HCT116 (cell line): Measurements from ENCODE around the gene RTL10. TPM values are rescaled to one million over a fixed set of nuclear protein-coding genes. Genes with fewer than 3 reads are reported as not detected.

Experiments used
- ATAC-seq: fragments of 200-7000 bp; cut with Tn5 transposase; 2 replicates; pipeline ENCODE4 v1.9.1; 2020; ENCODE audit warnings: mild to moderate bottlenecking, moderate library complexity
- BruUV-seq: library from RNA; stranded (reverse); fragments of 400-500 nt; replicated peaks from 2 replicates; lab custom pipeline; 2021; lab: Mats Ljungman, UMichigan
- CTCF ChIA-PET: fragments of 300-600 bp; sonication (Branson Sonifier 250); formaldehyde crosslinking; loops from one replicate; lab custom pipeline; 2021; ENCODE audit warnings: antibody characterized with exemption; lab: Charles Lee
- POLR2A ChIA-PET: fragments of 300-600, 350-600 bp; sonication (Branson Sonifier 250); formaldehyde crosslinking; loops from one replicate; lab custom pipeline; 2021; ENCODE audit warnings: antibody characterized with exemption; lab: Charles Lee
- RAD21 ChIA-PET, 2 experiments: fragments of 300-600 bp; sonication (Branson Sonifier 250); formaldehyde crosslinking; loops; one replicate each; lab custom pipeline; 2023; ENCODE audit warnings: low total read pairs in 2 of 2; ENCODE audit not compliant: uncharacterized antibody in 2 of 2, unreplicated experiment in 2 of 2, low non-redundant PET in 1 of 2; lab: Charles Lee
- DNase-seq: peaks from one replicate; pipeline ENCODE4 v3.0.0-alpha.2; 2010; ENCODE audit warnings: low read depth, low spot score
- H2AFZ ChIP-seq: fragments of 200-600 bp; shearing (Covaris generic), sonication (generic); 2 replicates; pipeline ENCODE4 v1.6.1; 2017; ENCODE audit warnings: low read depth, mixed run types, mixed read lengths, antibody characterized with exemption, low read length; ENCODE audit not compliant: poor library complexity, severe bottlenecking
- H3K27ac ChIP-seq: 2 replicates; pipeline ENCODE4 v1.5.1; 2012; ENCODE audit warnings: low read depth, low read length
- H3K27me3 ChIP-seq: fragments of 200-600 bp; sonication (generic); 2 replicates; pipeline ENCODE4 v1.6.1; 2016; ENCODE audit warnings: mixed run types, low read length, mixed read lengths; ENCODE audit not compliant: insufficient read depth
- H3K36me3 ChIP-seq, 2 experiments: fragments of 200-500 bp in 1 of 2; fragments of 200-600 bp in 1 of 2; sonication (Bioruptor generic) in 1 of 2; sonication (generic) in 1 of 2; 2 replicates each; pipeline versions ENCODE4 v1.5.1 to v1.6.1; 2014 to 2016; ENCODE audit warnings: low read length in 2 of 2, inconsistent platforms in 1 of 2, mixed read lengths in 1 of 2, mixed run types in 1 of 2; ENCODE audit not compliant: insufficient read depth in 2 of 2, control insufficient read depth in 1 of 2
- H3K4me1 ChIP-seq, 2 experiments: fragments of 200-600 bp in 1 of 2; sonication (generic) in 1 of 2; 2 replicates each; pipeline versions ENCODE4 v1.5.1 to v1.6.1; 2012 to 2017; ENCODE audit warnings: low read length in 2 of 2, inconsistent platforms in 1 of 2, mild to moderate bottlenecking in 1 of 2, mixed read lengths in 1 of 2, mixed run types in 1 of 2, moderate library complexity in 1 of 2; ENCODE audit not compliant: insufficient read depth in 2 of 2, control insufficient read depth in 1 of 2
- H3K4me2 ChIP-seq: fragments of 200-600 bp; sonication (generic); 2 replicates; pipeline ENCODE4 v1.6.1; 2017; ENCODE audit warnings: mixed run types, low read length, mixed read lengths
- H3K4me3 ChIP-seq, 2 experiments: fragments of 200-600 bp in 1 of 2; sonication (generic) in 1 of 2; replicated peaks in 1 of 2; 2 replicates each; pipeline ENCODE4 v1.5.1; 2011 to 2016; ENCODE audit warnings: low read length in 2 of 2, control low read depth in 1 of 2, low read depth in 1 of 2, mild to moderate bottlenecking in 1 of 2, mixed read lengths in 1 of 2, mixed run types in 1 of 2
- H3K79me2 ChIP-seq: fragments of 200-600 bp; sonication (generic); 2 replicates; pipeline ENCODE4 v1.6.1; 2017; ENCODE audit warnings: mild to moderate bottlenecking, mixed run types, low read length, moderate library complexity, mixed read lengths; ENCODE audit not compliant: insufficient read depth
- H3K9ac ChIP-seq: fragments of 200-600 bp; sonication (generic); 2 replicates; pipeline ENCODE4 v1.6.1; 2016; ENCODE audit warnings: low read length, mixed read lengths
- H3K9me2 ChIP-seq: fragments of 200-600 bp; sonication (generic), shearing (Covaris generic); 2 replicates; pipeline ENCODE4 v1.6.1; 2017; ENCODE audit warnings: mixed run types, mild to moderate bottlenecking, moderate library complexity; ENCODE audit not compliant: insufficient read depth
- H3K9me3 ChIP-seq, 2 experiments: fragments of 200-500 bp in 1 of 2; fragments of 200-600 bp in 1 of 2; sonication (Bioruptor generic) in 1 of 2; sonication (generic) in 1 of 2; 2 replicates each; pipeline ENCODE4 v1.6.1; 2014 to 2017; ENCODE audit warnings: low read length in 2 of 2, mixed read lengths in 2 of 2, inconsistent platforms in 1 of 2, low read depth in 1 of 2, mild to moderate bottlenecking in 1 of 2, mixed run types in 1 of 2, moderate library complexity in 1 of 2; ENCODE audit not compliant: control insufficient read depth in 1 of 2, insufficient read depth in 1 of 2
- H4K20me1 ChIP-seq: fragments of 200-600 bp; sonication (generic), shearing (Covaris generic); 2 replicates; pipeline ENCODE4 v1.6.1; 2017; ENCODE audit warnings: mixed run types, mild to moderate bottlenecking, moderate library complexity; ENCODE audit not compliant: insufficient read depth
- CEBPB ChIP-seq: IDR thresholded peaks from 2 replicates; pipeline ENCODE4 v1.6.1; 2012; ENCODE audit warnings: low read depth
- EGR1 ChIP-seq: IDR thresholded peaks from 2 replicates; pipeline ENCODE4 v1.6.1; 2012; ENCODE audit warnings: low read depth
- ELF1 ChIP-seq: IDR thresholded peaks from 2 replicates; pipeline ENCODE4 v1.6.1; 2012; ENCODE audit warnings: low read depth, borderline replicate concordance
- EZH2phosphoT487 ChIP-seq: fragments of 200-600 bp; IDR thresholded peaks from 2 replicates; pipeline ENCODE4 v1.6.1; 2018; ENCODE audit warnings: antibody characterized with exemption, borderline replicate concordance
- FOSL1 ChIP-seq: IDR thresholded peaks from 2 replicates; pipeline ENCODE4 v1.6.1; 2012; ENCODE audit warnings: low read depth
- MAX ChIP-seq: IDR thresholded peaks from 2 replicates; pipeline ENCODE4 v1.6.1; 2012
- POLR2A ChIP-seq: IDR thresholded peaks from 2 replicates; pipeline ENCODE4 v1.7.0; 2011; ENCODE audit warnings: borderline replicate concordance; ENCODE audit not compliant: insufficient read depth, insufficient read length; ENCODE audit errors: extremely low read depth
- POLR2AphosphoS5 ChIP-seq: IDR thresholded peaks from 2 replicates; pipeline ENCODE4 v1.6.1; 2011; ENCODE audit warnings: mild to moderate bottlenecking, low read depth, low read length, moderate library complexity
- RAD21 ChIP-seq: IDR thresholded peaks from 2 replicates; pipeline ENCODE4 v1.6.1; 2012; ENCODE audit warnings: low read depth, mild to moderate bottlenecking
- SIN3A ChIP-seq: IDR thresholded peaks from 2 replicates; pipeline ENCODE4 v1.6.1; 2012; ENCODE audit warnings: low read depth
- SP1 ChIP-seq: IDR thresholded peaks from 2 replicates; pipeline ENCODE4 v1.6.1; 2012; ENCODE audit warnings: low read depth
- SRF ChIP-seq: IDR thresholded peaks from 2 replicates; pipeline ENCODE4 v1.6.1; 2012; ENCODE audit warnings: low read depth
- YY1 ChIP-seq: IDR thresholded peaks from 2 replicates; pipeline ENCODE4 v1.6.1; 2011; ENCODE audit warnings: low read length, low read depth, moderate library complexity, mild to moderate bottlenecking; ENCODE audit not compliant: insufficient replicate concordance; ENCODE audit errors: extremely low read depth
- ZFX ChIP-seq: fragments of 450-650 bp; IDR thresholded peaks from 2 replicates; pipeline ENCODE4 v1.6.1; 2017
- ZNF274 ChIP-seq: fragments of 200-500 bp; sonication (Bioruptor generic); IDR thresholded peaks from 2 replicates; pipeline ENCODE4 v1.6.1; 2014; ENCODE audit warnings: mild to moderate bottlenecking, low read depth, low read length, inconsistent platforms
- intact Hi-C: fragments of 100-400 bp; cut with micrococcal nuclease; formaldehyde crosslinking; loops from 2 replicates; pipeline ENCODE4 v1.10.0; 2022
- total RNA-seq: library from RNA; stranded (reverse); gene quantifications from one replicate; pipeline ENCODE4 v1.2.1, GENCODE V29; 2021; ENCODE audit not compliant: unreplicated experiment
- TF ChIP-seq, protein P1 (sequence below), 3 experiments: fragments of 200-600 bp in 1 of 3; sonication (generic) in 1 of 3; IDR thresholded peaks in 2 of 3; conservative IDR thresholded peaks in 1 of 3; 2 replicates each; pipeline ENCODE4 v1.5.1; 2012 to 2017; ENCODE audit warnings: low read depth in 2 of 3, low read length in 2 of 3, antibody characterized with exemption in 1 of 3, borderline replicate concordance in 1 of 3, control low read depth in 1 of 3, mild to moderate bottlenecking in 1 of 3, mixed read lengths in 1 of 3, mixed run types in 1 of 3, moderate library complexity in 1 of 3; ENCODE audit not compliant: insufficient read depth in 1 of 3
- TF ChIP-seq, protein P2 (sequence below): IDR thresholded peaks from 2 replicates; pipeline ENCODE4 v1.6.1; 2012; ENCODE audit warnings: low read depth
- TF ChIP-seq, protein P3 (sequence below): IDR thresholded peaks from 2 replicates; pipeline ENCODE4 v1.6.1; 2011; ENCODE audit warnings: mild to moderate bottlenecking, low read length, moderate library complexity; ENCODE audit not compliant: insufficient replicate concordance; ENCODE audit errors: extremely low read depth
- TF ChIP-seq, protein P4 (sequence below): IDR thresholded peaks from 2 replicates; pipeline ENCODE4 v1.6.1; 2012

The RTL10 gene
- total RNA-seq, 1 experiment from 2014 or later, result 24.6 TPM

- peaks cover 1 to 5% of the 10 kb centered on the region in 2 experiments for H3K4me1 ChIP-seq
- no peak overlapping the region for H3K4me2 ChIP-seq
- H2AFZ ChIP-seq, result no peak overlapping the region
- ATAC-seq (no peak), DNase-seq (no peak)
- H3K4me3 ChIP-seq, result no peak overlapping the region
- no peaks in the 10 kb centered on the region for H3K9me3 ChIP-seq
- no peaks in the 10 kb centered on the region for H3K36me3 ChIP-seq
- H3K9me2 ChIP-seq, result no peaks in the 10 kb centered on the region
- CTCF ChIA-PET, result no interaction called here
- RAD21 ChIA-PET, result no interaction called here
- no peaks in the 10 kb centered on the region for H3K27me3 ChIP-seq
- no peak overlapping the region for H3K9ac ChIP-seq
- no peaks in the 10 kb centered on the region for H3K79me2 ChIP-seq
- intact Hi-C loops, result no loop called here
- POLR2A ChIA-PET, result no interaction called here
- no peaks in the 10 kb centered on the region for H4K20me1 ChIP-seq
- H3K27ac ChIP-seq, result 0 out of 2 replicates have a peak overlapping the region, but pooled peaks have one; percentile 18
- BruUV-seq, result no TSS peak
- TF ChIP-seq CEBPB, result no peak
- TF ChIP-seq, protein P1, sequence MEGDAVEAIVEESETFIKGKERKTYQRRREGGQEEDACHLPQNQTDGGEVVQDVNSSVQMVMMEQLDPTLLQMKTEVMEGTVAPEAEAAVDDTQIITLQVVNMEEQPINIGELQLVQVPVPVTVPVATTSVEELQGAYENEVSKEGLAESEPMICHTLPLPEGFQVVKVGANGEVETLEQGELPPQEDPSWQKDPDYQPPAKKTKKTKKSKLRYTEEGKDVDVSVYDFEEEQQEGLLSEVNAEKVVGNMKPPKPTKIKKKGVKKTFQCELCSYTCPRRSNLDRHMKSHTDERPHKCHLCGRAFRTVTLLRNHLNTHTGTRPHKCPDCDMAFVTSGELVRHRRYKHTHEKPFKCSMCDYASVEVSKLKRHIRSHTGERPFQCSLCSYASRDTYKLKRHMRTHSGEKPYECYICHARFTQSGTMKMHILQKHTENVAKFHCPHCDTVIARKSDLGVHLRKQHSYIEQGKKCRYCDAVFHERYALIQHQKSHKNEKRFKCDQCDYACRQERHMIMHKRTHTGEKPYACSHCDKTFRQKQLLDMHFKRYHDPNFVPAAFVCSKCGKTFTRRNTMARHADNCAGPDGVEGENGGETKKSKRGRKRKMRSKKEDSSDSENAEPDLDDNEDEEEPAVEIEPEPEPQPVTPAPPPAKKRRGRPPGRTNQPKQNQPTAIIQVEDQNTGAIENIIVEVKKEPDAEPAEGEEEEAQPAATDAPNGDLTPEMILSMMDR (IDR thresholded peaks at IDR 0.05 in 2 of 3, conservative IDR thresholded peaks at IDR 0.05 in 1 of 3; ENCODE audit: borderline replicate concordance in 1 of 3, insufficient read depth in 1 of 3, low read depth in 2 of 3, low read length in 2 of 3), result no peak
- TF ChIP-seq POLR2A, result no peak
- TF ChIP-seq SRF, result no peak
- no peak for TF ChIP-seq RAD21
- no peak for TF ChIP-seq ELF1
- TF ChIP-seq POLR2AphosphoS5, result no peak
- TF ChIP-seq EZH2phosphoT487, result no peak
- no peak for TF ChIP-seq SIN3A
- TF ChIP-seq, protein P2, sequence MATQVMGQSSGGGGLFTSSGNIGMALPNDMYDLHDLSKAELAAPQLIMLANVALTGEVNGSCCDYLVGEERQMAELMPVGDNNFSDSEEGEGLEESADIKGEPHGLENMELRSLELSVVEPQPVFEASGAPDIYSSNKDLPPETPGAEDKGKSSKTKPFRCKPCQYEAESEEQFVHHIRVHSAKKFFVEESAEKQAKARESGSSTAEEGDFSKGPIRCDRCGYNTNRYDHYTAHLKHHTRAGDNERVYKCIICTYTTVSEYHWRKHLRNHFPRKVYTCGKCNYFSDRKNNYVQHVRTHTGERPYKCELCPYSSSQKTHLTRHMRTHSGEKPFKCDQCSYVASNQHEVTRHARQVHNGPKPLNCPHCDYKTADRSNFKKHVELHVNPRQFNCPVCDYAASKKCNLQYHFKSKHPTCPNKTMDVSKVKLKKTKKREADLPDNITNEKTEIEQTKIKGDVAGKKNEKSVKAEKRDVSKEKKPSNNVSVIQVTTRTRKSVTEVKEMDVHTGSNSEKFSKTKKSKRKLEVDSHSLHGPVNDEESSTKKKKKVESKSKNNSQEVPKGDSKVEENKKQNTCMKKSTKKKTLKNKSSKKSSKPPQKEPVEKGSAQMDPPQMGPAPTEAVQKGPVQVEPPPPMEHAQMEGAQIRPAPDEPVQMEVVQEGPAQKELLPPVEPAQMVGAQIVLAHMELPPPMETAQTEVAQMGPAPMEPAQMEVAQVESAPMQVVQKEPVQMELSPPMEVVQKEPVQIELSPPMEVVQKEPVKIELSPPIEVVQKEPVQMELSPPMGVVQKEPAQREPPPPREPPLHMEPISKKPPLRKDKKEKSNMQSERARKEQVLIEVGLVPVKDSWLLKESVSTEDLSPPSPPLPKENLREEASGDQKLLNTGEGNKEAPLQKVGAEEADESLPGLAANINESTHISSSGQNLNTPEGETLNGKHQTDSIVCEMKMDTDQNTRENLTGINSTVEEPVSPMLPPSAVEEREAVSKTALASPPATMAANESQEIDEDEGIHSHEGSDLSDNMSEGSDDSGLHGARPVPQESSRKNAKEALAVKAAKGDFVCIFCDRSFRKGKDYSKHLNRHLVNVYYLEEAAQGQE, result no peak
- no peak for TF ChIP-seq FOSL1
- TF ChIP-seq SP1, result no peak
- TF ChIP-seq, protein P3, sequence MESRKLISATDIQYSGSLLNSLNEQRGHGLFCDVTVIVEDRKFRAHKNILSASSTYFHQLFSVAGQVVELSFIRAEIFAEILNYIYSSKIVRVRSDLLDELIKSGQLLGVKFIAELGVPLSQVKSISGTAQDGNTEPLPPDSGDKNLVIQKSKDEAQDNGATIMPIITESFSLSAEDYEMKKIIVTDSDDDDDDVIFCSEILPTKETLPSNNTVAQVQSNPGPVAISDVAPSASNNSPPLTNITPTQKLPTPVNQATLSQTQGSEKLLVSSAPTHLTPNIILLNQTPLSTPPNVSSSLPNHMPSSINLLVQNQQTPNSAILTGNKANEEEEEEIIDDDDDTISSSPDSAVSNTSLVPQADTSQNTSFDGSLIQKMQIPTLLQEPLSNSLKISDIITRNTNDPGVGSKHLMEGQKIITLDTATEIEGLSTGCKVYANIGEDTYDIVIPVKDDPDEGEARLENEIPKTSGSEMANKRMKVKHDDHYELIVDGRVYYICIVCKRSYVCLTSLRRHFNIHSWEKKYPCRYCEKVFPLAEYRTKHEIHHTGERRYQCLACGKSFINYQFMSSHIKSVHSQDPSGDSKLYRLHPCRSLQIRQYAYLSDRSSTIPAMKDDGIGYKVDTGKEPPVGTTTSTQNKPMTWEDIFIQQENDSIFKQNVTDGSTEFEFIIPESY, result no peak
- TF ChIP-seq, protein P4, sequence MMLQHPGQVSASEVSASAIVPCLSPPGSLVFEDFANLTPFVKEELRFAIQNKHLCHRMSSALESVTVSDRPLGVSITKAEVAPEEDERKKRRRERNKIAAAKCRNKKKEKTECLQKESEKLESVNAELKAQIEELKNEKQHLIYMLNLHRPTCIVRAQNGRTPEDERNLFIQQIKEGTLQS, result no peak
- TF ChIP-seq YY1, result no peak
- no peak for TF ChIP-seq MAX
- TF ChIP-seq ZFX, result no peak
- TF ChIP-seq ZNF274, result no peak
- no peak for TF ChIP-seq EGR1
Observed at GRCh38 chr22:19811811-19812771, 42.6 kb downstream of the RTL10 start.
